Activated naive CD4-positive, alpha-beta T cell treated with Interleukin-2 at 50 U/mL for 16 hours (primary cell): ENCODE results near the gene CSRP1.

Experiments used
- DNase-seq: peaks from one replicate; pipeline ENCODE4 v3.0.0-alpha.2; 2020

The CSRP1 gene

GRCh38 chr1:201447903-201448871, 58.7 kb downstream of the CSRP1 start:
- peak; percentile 67 for DNase-seq

- no peak for DNase-seq
Observed at GRCh38 chr1:201445310-201445709, 61.6 kb downstream of the CSRP1 start.

GRCh38 chr1:201444792-201445191, 62.1 kb downstream of the CSRP1 start:
- DNase-seq: no peak

GRCh38 chr1:201443747-201444146, 63.2 kb downstream of the CSRP1 start:
- no peak for DNase-seq

- no peak for DNase-seq
Observed at GRCh38 chr1:201436969-201437368, 70.0 kb downstream of the CSRP1 start.

DNA sequence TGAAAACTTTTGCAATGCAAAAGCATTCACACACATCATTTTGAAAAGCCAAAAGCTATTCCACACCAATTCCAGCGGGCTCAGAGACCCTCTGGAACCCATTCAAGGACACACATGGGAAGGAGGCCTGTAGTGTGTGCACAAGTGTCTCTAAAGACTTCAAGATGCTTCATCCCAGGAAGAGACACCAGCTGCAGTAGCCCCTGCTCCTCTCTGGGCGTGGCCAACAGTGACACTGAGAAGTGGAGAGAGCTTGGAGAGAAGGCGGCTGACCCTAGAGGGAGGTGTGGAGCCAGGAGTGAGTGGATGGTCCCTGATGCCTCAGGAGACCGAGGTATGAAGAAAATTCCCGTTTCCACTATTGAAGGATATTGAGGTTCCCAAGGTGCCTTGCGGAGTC, 70.5 kb downstream of the CSRP1 start:
- DNase-seq: no peak

DNA sequence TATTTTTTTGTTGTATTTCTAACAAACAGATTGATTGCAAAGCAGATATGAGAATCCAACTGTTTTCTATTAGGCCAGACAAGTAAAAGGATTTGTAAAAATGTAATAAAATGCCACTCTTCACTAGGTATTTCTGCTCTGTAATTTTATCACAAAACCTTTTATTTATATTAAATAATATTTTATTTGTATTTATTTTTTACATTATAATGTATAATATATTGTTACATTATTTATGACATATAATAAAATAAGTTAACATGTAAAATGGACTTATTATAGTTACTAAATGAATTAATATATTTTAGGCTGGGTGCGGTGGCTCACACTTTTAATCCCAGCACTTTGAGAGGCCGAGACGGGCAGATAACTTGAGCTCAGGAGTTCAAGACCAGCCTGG, 72.7 kb downstream of the CSRP1 start:
- DNase-seq: no peak

DNA sequence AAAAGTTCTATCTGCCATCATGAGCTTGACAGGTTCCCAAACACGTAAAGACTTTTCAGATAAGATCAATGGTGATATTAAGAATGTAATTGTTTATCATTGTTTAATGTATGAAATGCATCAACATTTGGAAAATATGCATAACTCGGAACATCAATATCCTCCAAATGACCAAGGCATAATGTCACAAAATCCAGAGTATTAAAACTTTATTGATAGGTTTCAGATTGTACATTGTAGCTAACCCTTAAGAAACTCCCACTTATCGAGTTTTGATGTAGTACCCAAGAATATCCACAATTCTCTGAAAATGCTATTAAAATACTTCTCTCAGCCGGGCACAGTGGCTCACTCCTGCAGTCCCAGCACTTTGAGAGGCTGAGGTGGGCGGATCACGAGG, 73.3 kb downstream of the CSRP1 start:
- no peak for DNase-seq
